Measurements from ENCODE around the gene MAD1L1. TPM values are rescaled to one million over a fixed set of nuclear protein-coding genes. Genes with fewer than 3 reads are reported as not detected.

MAD1L1 gene
- total and polyA plus RNA-seq, 7 experiments from 2014 or later: 112 to 314 (median 136) TPM

- no peak for ATAC-seq
- intact Hi-C loops (cut with micrococcal nuclease): loop anchor here (2.0 to 10.0 kb wide), 4 partner anchors 43 to 411 kb away; partner anchors contain the start of genes MAFK (in 1 of the 2), MRM2 (in 1 of the 2) and NUDT1 (in 1 of the 2)
- H3K36me3 ChIP-seq (ENCODE audit: control insufficient read depth in 2 of 3, insufficient read depth in 3 of 3, low read length in 3 of 3): peaks cover 0 to 6% (median 0%) of the 10 kb centered on the region in 3 experiments
- H3K9me3 ChIP-seq (ENCODE audit: control insufficient read depth in 2 of 3, low read length in 3 of 3): no peaks in the 10 kb centered on the region
- peaks cover 23 to 43% of the 10 kb centered on the region in 2 donors for H3K4me1 ChIP-seq (ENCODE audit: control insufficient read depth in 2 of 2, insufficient read depth in 2 of 2, low read length in 2 of 2)
- Mint-ChIP-seq H3K27me3 (no peaks in the 10 kb centered on the region), H3K9me3 (peaks cover 0 to 12% (median 0%) of the 10 kb centered on the region in 11 donors), H3K27ac (peak overlapping the region; percentile 73 to 100 (median 96)), H3K36me3 (peaks cover under 1 to 15% (median 1%) of the 10 kb centered on the region in 5 donors), H3K4me1 (peaks cover 40 to 62% (median 59%) of the 10 kb centered on the region in 7 donors), H3K4me3 (peak overlapping the region; percentile 53 to 94 (median 68))
- DNase-seq: peak in 6 of 9 donors; percentile 52 to 68 (median 58)
- ChIA-PET POLR2A (interaction anchor here (1.1 kb wide), 1 partner anchor 31 kb away, joined by 5 read pairs; no protein-coding TSS in a partner anchor), CTCF (interaction anchor here (0.6 kb wide), 1 partner anchor 123 kb away, joined by 3 read pairs; no protein-coding TSS in a partner anchor)
- no peak overlapping the region for H3K4me3 ChIP-seq (ENCODE audit: low read length)
- H3K27ac ChIP-seq (ENCODE audit: low read depth, low read length): peak overlapping the region; percentile 18
- no peaks in the 10 kb centered on the region for H3K27me3 ChIP-seq (ENCODE audit: control insufficient read depth in 2 of 2, insufficient read depth in 2 of 2, low read length in 2 of 2)
These were observed 289.4 kb downstream of the MAD1L1 start for GRCh38 chr7:1943326-1943725.

- Histone ChIP-seq H3K4me1 (ENCODE audit: control insufficient read depth in 2 of 2, insufficient read depth in 2 of 2, low read length in 2 of 2) (peaks cover 27 to 47% of the 10 kb centered on the region in 2 donors), H3K27me3 (ENCODE audit: control insufficient read depth in 2 of 2, insufficient read depth in 2 of 2, low read length in 2 of 2) (no peaks in the 10 kb centered on the region), H3K27ac (ENCODE audit: low read depth, low read length) (peak overlapping the region; percentile 18), H3K9me3 (ENCODE audit: control insufficient read depth in 2 of 3, low read length in 3 of 3) (no peaks in the 10 kb centered on the region), H3K36me3 (ENCODE audit: control insufficient read depth in 2 of 3, insufficient read depth in 3 of 3, low read length in 3 of 3) (peaks cover 0 to 6% (median 0%) of the 10 kb centered on the region in 3 experiments), H3K4me3 (ENCODE audit: low read length) (no peak overlapping the region)
- DNase-seq (no peak), ATAC-seq (no peak)
- Mint-ChIP-seq H3K36me3 (peaks cover 4 to 19% (median 5%) of the 10 kb centered on the region in 5 donors), H3K27ac (peak overlapping the region; percentile 73 to 100 (median 96)), H3K4me1 (peaks cover 43 to 66% (median 63%) of the 10 kb centered on the region in 7 donors), H3K27me3 (no peaks in the 10 kb centered on the region), H3K9me3 (peaks cover 0 to 12% (median 0%) of the 10 kb centered on the region in 11 donors), H3K4me3 (peak overlapping the region; percentile 53 to 94 (median 68))
- POLR2A ChIA-PET: interaction anchor here (1.2 kb wide), 1 partner anchor 21 kb away, joined by 3 read pairs; no protein-coding TSS in a partner anchor
- CTCF ChIA-PET: no interaction called here
- intact Hi-C loops (cut with micrococcal nuclease): loop anchor here (2.0 to 10.0 kb wide), 4 partner anchors 44 to 411 kb away; partner anchors contain the start of genes MAFK (in 1 of the 2), MRM2 (in 1 of the 2) and NUDT1 (in 1 of the 2)
These were observed 289.8 kb downstream of the MAD1L1 start for GRCh38 chr7:1942941-1943289.

- Mint-ChIP-seq H3K27ac (peak overlapping the region; percentile 73 to 100 (median 96)), H3K4me3 (peak overlapping the region in 8 of 10 donors; percentile 17 to 99 (median 70)), H3K4me1 (peaks cover 43 to 67% (median 64%) of the 10 kb centered on the region in 7 donors), H3K9me3 (peaks cover 0 to 12% (median 0%) of the 10 kb centered on the region in 11 donors), H3K36me3 (peaks cover 4 to 19% (median 5%) of the 10 kb centered on the region in 5 donors), H3K27me3 (no peaks in the 10 kb centered on the region)
- Histone ChIP-seq H3K36me3 (ENCODE audit: control insufficient read depth in 2 of 3, insufficient read depth in 3 of 3, low read length in 3 of 3) (peaks cover 0 to 7% (median 0%) of the 10 kb centered on the region in 3 experiments), H3K9me3 (ENCODE audit: control insufficient read depth in 2 of 3, low read length in 3 of 3) (no peaks in the 10 kb centered on the region), H3K27ac (ENCODE audit: low read depth, low read length) (peak overlapping the region; percentile 18), H3K27me3 (ENCODE audit: control insufficient read depth in 2 of 2, insufficient read depth in 2 of 2, low read length in 2 of 2) (no peaks in the 10 kb centered on the region), H3K4me1 (ENCODE audit: control insufficient read depth in 2 of 2, insufficient read depth in 2 of 2, low read length in 2 of 2) (peaks cover 27 to 48% of the 10 kb centered on the region in 2 donors), H3K4me3 (ENCODE audit: low read length) (no peak overlapping the region)
- CTCF ChIA-PET: no interaction called here
- POLR2A ChIA-PET: interaction anchor here (1.2 kb wide), 1 partner anchor 21 kb away, joined by 3 read pairs; no protein-coding TSS in a partner anchor
- intact Hi-C loops (cut with micrococcal nuclease): loop anchor here (2.0 to 10.0 kb wide), 4 partner anchors 44 to 410 kb away; partner anchors contain the start of genes MAFK (in 1 of the 2), MRM2 (in 1 of the 2) and NUDT1 (in 1 of the 2)
- ATAC-seq: no peak
- DNase-seq: no peak
These were observed 290.4 kb downstream of the MAD1L1 start for GRCh38 chr7:1942243-1942940.

- DNase-seq (no peak), ATAC-seq (no peak)
- Histone ChIP-seq H3K36me3 (ENCODE audit: control insufficient read depth in 2 of 3, insufficient read depth in 3 of 3, low read length in 3 of 3) (peaks cover 0 to 14% (median 6%) of the 10 kb centered on the region in 3 experiments), H3K4me3 (ENCODE audit: low read length) (no peak overlapping the region), H3K9me3 (ENCODE audit: control insufficient read depth in 2 of 3, low read length in 3 of 3) (no peaks in the 10 kb centered on the region), H3K4me1 (ENCODE audit: control insufficient read depth in 2 of 2, insufficient read depth in 2 of 2, low read length in 2 of 2) (peaks cover 35 to 55% of the 10 kb centered on the region in 2 donors), H3K27ac (ENCODE audit: low read depth, low read length) (peak overlapping the region; percentile 96), H3K27me3 (ENCODE audit: control insufficient read depth in 2 of 2, insufficient read depth in 2 of 2, low read length in 2 of 2) (no peaks in the 10 kb centered on the region)
- Mint-ChIP-seq H3K27me3 (no peaks in the 10 kb centered on the region), H3K4me3 (peak overlapping the region; percentile 25 to 99 (median 80)), H3K4me1 (peaks cover 43 to 74% (median 67%) of the 10 kb centered on the region in 7 donors), H3K27ac (peak overlapping the region; percentile 87 to 100 (median 99)), H3K9me3 (peaks cover 0 to 12% (median 0%) of the 10 kb centered on the region in 11 donors), H3K36me3 (peaks cover 4 to 20% (median 5%) of the 10 kb centered on the region in 5 donors)
- ChIA-PET CTCF (no interaction called here), POLR2A (interaction anchor here (1.2 kb wide), 1 partner anchor 20 kb away, joined by 3 read pairs; no protein-coding TSS in a partner anchor)
- intact Hi-C loops (cut with micrococcal nuclease): loop anchor here (2.0 to 10.0 kb wide), 6 partner anchors 29 to 409 kb away; partner anchors contain the start of genes MAFK (in 1 of the 2), MRM2 (in 1 of the 2) and NUDT1 (in 1 of the 2)
These were observed 291.1 kb downstream of the MAD1L1 start for GRCh38 chr7:1941464-1942242.

- Mint-ChIP-seq H3K4me1 (peaks cover 46 to 81% (median 64%) of the 10 kb centered on the region in 7 donors), H3K9me3 (peaks cover 0 to 12% (median 0%) of the 10 kb centered on the region in 11 donors), H3K27me3 (no peaks in the 10 kb centered on the region), H3K4me3 (peak overlapping the region; percentile 92 to 99 (median 98)), H3K36me3 (peaks cover 4 to 25% (median 9%) of the 10 kb centered on the region in 5 donors), H3K27ac (peak overlapping the region; percentile 87 to 100 (median 99))
- ChIA-PET POLR2A (interaction anchor here (0.9 to 3.2 kb wide), 6 partner anchors 9 to 125 kb away, joined by 3 to 88 read pairs (median 14); no protein-coding TSS in a partner anchor), CTCF (interaction anchor here (1.2 kb wide), 1 partner anchor 14 kb away, joined by 5 read pairs; no protein-coding TSS in a partner anchor)
- Histone ChIP-seq H3K4me1 (ENCODE audit: control insufficient read depth in 2 of 2, insufficient read depth in 2 of 2, low read length in 2 of 2) (peaks cover 35 to 60% of the 10 kb centered on the region in 2 donors), H3K36me3 (ENCODE audit: control insufficient read depth in 2 of 3, insufficient read depth in 3 of 3, low read length in 3 of 3) (peaks cover 6 to 22% (median 7%) of the 10 kb centered on the region in 3 experiments), H3K4me3 (ENCODE audit: low read length) (peak overlapping the region; percentile 91), H3K9me3 (ENCODE audit: control insufficient read depth in 2 of 3, low read length in 3 of 3) (no peaks in the 10 kb centered on the region), H3K27ac (ENCODE audit: low read depth, low read length) (peak overlapping the region; percentile 96), H3K27me3 (ENCODE audit: control insufficient read depth in 2 of 2, insufficient read depth in 2 of 2, low read length in 2 of 2) (no peaks in the 10 kb centered on the region)
- intact Hi-C loops (cut with micrococcal nuclease): loop anchor here (1.0 to 10.0 kb wide), 13 partner anchors 10 to 409 kb away; partner anchors contain the start of genes MAFK (in 1 of the 2), MRM2 (in 1 of the 2), NUDT1 (in 1 of the 2) and SNX8 (in 1 of the 2)
- ATAC-seq: no peak
- no peak for DNase-seq
These were observed 291.9 kb downstream of the MAD1L1 start for GRCh38 chr7:1940863-1941262.
